H9 (cell line): ENCODE measurements around the gene MYOZ3. TPM values are rescaled to one million over a fixed set of nuclear protein-coding genes. Genes with fewer than 3 reads are reported as not detected.

Source experiments
- DNase-seq: peaks from one replicate; pipeline ENCODE4 v3.0.0-alpha.2; 2017
- H2AFZ ChIP-seq: one replicate; pipeline ENCODE4 v1.6.1; 2013; ENCODE audit warnings: mild to moderate bottlenecking, low read length, control low read depth, moderate library complexity
- H2AK5ac ChIP-seq: 2 replicates; pipeline ENCODE4 v1.6.1; 2013; ENCODE audit warnings: low read length, control low read depth, mixed read lengths; ENCODE audit not compliant: insufficient read length
- H2BK120ac ChIP-seq: one replicate; pipeline ENCODE4 v1.6.1; 2013; ENCODE audit warnings: low read depth, mild to moderate bottlenecking, low read length, control low read depth, inconsistent platforms; ENCODE audit not compliant: poor library complexity, severe bottlenecking
- H2BK12ac ChIP-seq: 2 replicates; pipeline ENCODE4 v1.6.1; 2013; ENCODE audit warnings: low read length, control low read depth, mixed read lengths, low read depth; ENCODE audit not compliant: insufficient read length
- H2BK15ac ChIP-seq: 2 replicates; pipeline ENCODE4 v1.6.1; 2013; ENCODE audit warnings: low read depth, low read length, control low read depth
- H2BK20ac ChIP-seq: one replicate; pipeline ENCODE4 v1.6.1; 2013; ENCODE audit warnings: low read depth, mild to moderate bottlenecking, low read length, control low read depth, inconsistent platforms; ENCODE audit not compliant: poor library complexity, severe bottlenecking
- H2BK5ac ChIP-seq: 2 replicates; pipeline ENCODE4 v1.6.1; 2013; ENCODE audit warnings: low read length, control low read depth, mixed read lengths; ENCODE audit not compliant: insufficient read length
- H3K14ac ChIP-seq: 2 replicates; pipeline ENCODE4 v1.6.1; 2013; ENCODE audit warnings: low read length, control low read depth; ENCODE audit not compliant: insufficient read depth
- H3K18ac ChIP-seq: 2 replicates; pipeline ENCODE4 v1.6.1; 2013; ENCODE audit warnings: low read depth, mild to moderate bottlenecking, mixed read lengths, low read length, control low read depth; ENCODE audit not compliant: insufficient read length
- H3K23ac ChIP-seq: 2 replicates; pipeline ENCODE4 v1.6.1; 2013; ENCODE audit warnings: low read length, control low read depth, mixed read lengths, low read depth; ENCODE audit not compliant: insufficient read length
- H3K23me2 ChIP-seq: 2 replicates; pipeline ENCODE4 v1.6.1; 2013; ENCODE audit warnings: low read depth, mild to moderate bottlenecking, mixed read lengths, low read length, control low read depth; ENCODE audit not compliant: insufficient read length, poor library complexity, severe bottlenecking
- H3K27ac ChIP-seq: 2 replicates; pipeline ENCODE4 v1.5.1; 2013; ENCODE audit warnings: low read length, control low read depth, mixed read lengths, low read depth; ENCODE audit not compliant: insufficient read length
- H3K27me3 ChIP-seq: 2 replicates; pipeline ENCODE4 v1.6.1; 2013; ENCODE audit warnings: low read length, control low read depth, inconsistent platforms; ENCODE audit not compliant: insufficient read depth
- H3K4ac ChIP-seq: 2 replicates; pipeline ENCODE4 v1.6.1; 2013; ENCODE audit warnings: low read depth, mild to moderate bottlenecking, control low read depth, inconsistent platforms, low read length, moderate library complexity
- H3K4me1 ChIP-seq: 2 replicates; pipeline ENCODE4 v1.6.1; 2013; ENCODE audit warnings: low read length, control low read depth, inconsistent platforms; ENCODE audit not compliant: insufficient read depth
- H3K4me2 ChIP-seq: 2 replicates; pipeline ENCODE4 v1.6.1; 2013; ENCODE audit warnings: low read length, control low read depth, mixed read lengths; ENCODE audit not compliant: insufficient read length, insufficient read depth
- H3K56ac ChIP-seq: 2 replicates; pipeline ENCODE4 v1.6.1; 2013; ENCODE audit warnings: low read depth, mild to moderate bottlenecking, mixed read lengths, low read length, control low read depth; ENCODE audit not compliant: insufficient read length
- H3K79me1 ChIP-seq: 2 replicates; pipeline ENCODE4 v1.6.1; 2013; ENCODE audit warnings: low read depth, mild to moderate bottlenecking, moderate library complexity, low read length, control low read depth, inconsistent platforms; ENCODE audit not compliant: insufficient read depth, poor library complexity, severe bottlenecking
- H3K79me2 ChIP-seq: 2 replicates; pipeline ENCODE4 v1.6.1; 2013; ENCODE audit warnings: low read length, control low read depth, inconsistent platforms; ENCODE audit not compliant: insufficient read depth
- H3K9ac ChIP-seq: 2 replicates; pipeline ENCODE4 v1.6.1; 2013; ENCODE audit warnings: low read length, control low read depth, mixed read lengths; ENCODE audit not compliant: insufficient read length; ENCODE audit errors: extremely low read depth
- H3K9me3 ChIP-seq: one replicate; pipeline ENCODE4 v1.6.1; 2013; ENCODE audit warnings: low read depth, low read length, inconsistent platforms; ENCODE audit not compliant: control insufficient read depth
- H3T11ph ChIP-seq: one replicate; pipeline ENCODE4 v1.6.1; 2013; ENCODE audit warnings: mild to moderate bottlenecking, low read length, control low read depth, inconsistent platforms
- H4K20me1 ChIP-seq: one replicate; pipeline ENCODE4 v1.6.1; 2013; ENCODE audit not compliant: control insufficient read depth, insufficient read length, insufficient read depth
- H4K5ac ChIP-seq: 2 replicates; pipeline ENCODE4 v1.6.1; 2013; ENCODE audit warnings: low read depth, mild to moderate bottlenecking, mixed read lengths, low read length, control low read depth; ENCODE audit not compliant: insufficient read length
- H4K8ac ChIP-seq: replicated peaks from 2 replicates; pipeline ENCODE4 v1.6.1; 2013; ENCODE audit warnings: low read length, control low read depth, mixed read lengths, low read depth; ENCODE audit not compliant: insufficient read length
- H4K91ac ChIP-seq: 2 replicates; pipeline ENCODE4 v1.6.1; 2013; ENCODE audit warnings: low read depth, mild to moderate bottlenecking, moderate library complexity, mixed read lengths, low read length, control low read depth; ENCODE audit not compliant: insufficient read length
- H3K27ac Mint-ChIP-seq, 3 experiments: 2 replicates in 2 of 3; 3 replicates in 1 of 3; pipeline ENCODE4 v1.8.0; 2020 to 2021; ENCODE audit warnings: mixed read lengths in 3 of 3, mild to moderate bottlenecking in 1 of 3, moderate library complexity in 1 of 3
- H3K27me3 Mint-ChIP-seq: 2 replicates; pipeline ENCODE4 v1.8.0; 2021; ENCODE audit warnings: low read depth, mild to moderate bottlenecking, moderate library complexity, mixed read lengths
- H3K36me3 Mint-ChIP-seq, 3 experiments: 2 replicates in 2 of 3; 3 replicates in 1 of 3; pipeline ENCODE4 v1.8.0; 2020 to 2021; ENCODE audit warnings: low read depth in 3 of 3, mixed read lengths in 3 of 3; ENCODE audit not compliant: insufficient read depth in 1 of 3
- H3K4me1 Mint-ChIP-seq, 2 experiments: 2 replicates each; pipeline ENCODE4 v1.8.0; 2020; ENCODE audit warnings: mixed read lengths in 2 of 2
- H3K4me3 Mint-ChIP-seq, 2 experiments: 2 replicates in 1 of 2; 3 replicates in 1 of 2; pipeline ENCODE4 v1.8.0; 2020 to 2021; ENCODE audit warnings: mild to moderate bottlenecking in 2 of 2, mixed read lengths in 2 of 2, moderate library complexity in 1 of 2
- H3K9me3 Mint-ChIP-seq, 2 experiments: 2 replicates in 1 of 2; 3 replicates in 1 of 2; pipeline ENCODE4 v1.8.0; 2020; ENCODE audit warnings: mild to moderate bottlenecking in 2 of 2, mixed read lengths in 2 of 2, moderate library complexity in 1 of 2
- CTCF ChIP-seq: fragments of 200-600 bp; sonication (generic); conservative IDR thresholded peaks from 3 replicates; pipeline ENCODE4 v1.8.0; 2021; ENCODE audit warnings: antibody characterized with exemption, mild to moderate bottlenecking
- WGBS: extraction: QIAGEN DNeasy Blood & Tissue Kit; methylation state at CpG from one replicate; pipeline ENCODE4 v1.1.7; 2013; ENCODE audit warnings: missing lambda C conversion rate, low lambda C conversion rate, mixed read lengths; ENCODE audit not compliant: insufficient read length; ENCODE audit errors: extremely low coverage; 5-methylcytosine and 5-hydroxymethylcytosine counted together
- total RNA-seq: library from RNA; stranded (reverse); gene quantifications from 2 replicates; pipeline ENCODE4 v1.2.1, GENCODE V29; 2021

MYOZ3 gene
- total RNA-seq, 1 experiment from 2014 or later, result 18.1 TPM

GRCh38 chr5:150623152-150623877 is 37.7 kb upstream of the MYOZ3 start:
- H3K27me3 ChIP-seq, result no peaks in the 10 kb centered on the region; the same call in 1 of the 2 replicates
- H3K14ac ChIP-seq, result no peak overlapping the region
- H3K9ac ChIP-seq, result no peak overlapping the region
- Mint-ChIP-seq H3K9me3 (peaks cover 0 to 2% of the 10 kb centered on the region in 2 experiments; a peak in 2 of 5 replicates), H3K36me3 (no peaks in the 10 kb centered on the region), H3K4me1 (peaks cover 37 to 47% of the 10 kb centered on the region in 2 experiments), H3K27ac (no peak overlapping the region), H3K27me3 (peaks cover 35% of the 10 kb centered on the region), H3K4me3 (peak overlapping the region in 1 of 2 experiments; percentile 49; a peak in 3 of 5 replicates)
- H2BK15ac ChIP-seq, result no peak overlapping the region
- DNase-seq, result no peak
- no peak overlapping the region for H3K18ac ChIP-seq
- H3K27ac ChIP-seq, result no peak overlapping the region
- H4K20me1 ChIP-seq, result no peaks in the 10 kb centered on the region
- no peak overlapping the region for H3K23ac ChIP-seq
- 100% methylated on average over 2 of the region's 7 CpGs for WGBS
- H3K9me3 ChIP-seq, result no peaks in the 10 kb centered on the region
- no peak for TF ChIP-seq CTCF
- no peak overlapping the region for H3K4ac ChIP-seq
- no peak overlapping the region for H2BK5ac ChIP-seq
- H2AFZ ChIP-seq, result no peak overlapping the region
- H4K91ac ChIP-seq, result no peak overlapping the region
- no peak overlapping the region for H4K8ac ChIP-seq
- H3T11ph ChIP-seq, result no peak overlapping the region
- no peaks in the 10 kb centered on the region for H3K79me2 ChIP-seq
- H2BK120ac ChIP-seq, result no peak overlapping the region
- no peak overlapping the region for H2BK12ac ChIP-seq
- no peak overlapping the region for H4K5ac ChIP-seq
- H3K23me2 ChIP-seq, result peaks cover 4% of the 10 kb centered on the region
- no peaks in the 10 kb centered on the region for H3K4me1 ChIP-seq
- H2BK20ac ChIP-seq, result no peak overlapping the region
- H3K4me2 ChIP-seq, result no peak overlapping the region
- no peak overlapping the region for H3K56ac ChIP-seq
- no peaks in the 10 kb centered on the region for H3K79me1 ChIP-seq
- no peak overlapping the region for H2AK5ac ChIP-seq
